ENCODE data around the gene AQP1.

DNA sequence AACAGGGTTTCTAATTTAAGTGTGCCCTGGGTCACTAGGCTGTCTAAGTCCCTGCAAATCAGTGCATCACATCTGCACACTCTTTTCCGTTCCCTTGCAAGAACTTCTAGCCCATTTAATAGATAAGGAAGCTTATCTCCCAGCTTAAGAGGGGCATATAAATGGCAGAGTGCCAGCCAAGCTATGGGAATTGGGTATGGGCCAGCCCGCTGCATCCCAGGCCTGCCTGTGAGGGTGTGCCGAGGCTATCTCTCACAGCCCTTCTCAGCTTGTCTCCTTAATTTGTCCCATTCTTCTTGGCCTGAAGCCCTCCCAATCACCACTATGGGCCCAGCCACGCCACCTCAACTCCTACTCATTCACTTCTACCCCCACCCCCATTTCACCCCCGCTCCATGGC lies 14.7 kb downstream of the AQP1 start:
- TF ChIP-seq, protein P1, sequence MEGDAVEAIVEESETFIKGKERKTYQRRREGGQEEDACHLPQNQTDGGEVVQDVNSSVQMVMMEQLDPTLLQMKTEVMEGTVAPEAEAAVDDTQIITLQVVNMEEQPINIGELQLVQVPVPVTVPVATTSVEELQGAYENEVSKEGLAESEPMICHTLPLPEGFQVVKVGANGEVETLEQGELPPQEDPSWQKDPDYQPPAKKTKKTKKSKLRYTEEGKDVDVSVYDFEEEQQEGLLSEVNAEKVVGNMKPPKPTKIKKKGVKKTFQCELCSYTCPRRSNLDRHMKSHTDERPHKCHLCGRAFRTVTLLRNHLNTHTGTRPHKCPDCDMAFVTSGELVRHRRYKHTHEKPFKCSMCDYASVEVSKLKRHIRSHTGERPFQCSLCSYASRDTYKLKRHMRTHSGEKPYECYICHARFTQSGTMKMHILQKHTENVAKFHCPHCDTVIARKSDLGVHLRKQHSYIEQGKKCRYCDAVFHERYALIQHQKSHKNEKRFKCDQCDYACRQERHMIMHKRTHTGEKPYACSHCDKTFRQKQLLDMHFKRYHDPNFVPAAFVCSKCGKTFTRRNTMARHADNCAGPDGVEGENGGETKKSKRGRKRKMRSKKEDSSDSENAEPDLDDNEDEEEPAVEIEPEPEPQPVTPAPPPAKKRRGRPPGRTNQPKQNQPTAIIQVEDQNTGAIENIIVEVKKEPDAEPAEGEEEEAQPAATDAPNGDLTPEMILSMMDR (IDR thresholded peaks at IDR 0.05), result no peak
- TF ChIP-seq POLR2A (IDR thresholded peaks at IDR 0.05) (no peak), EP300 (IDR thresholded peaks at IDR 0.05) (no peak), POLR2AphosphoS5 (IDR thresholded peaks at IDR 0.05) (no peak)
